Measurements from ENCODE around the gene APOO.

Gene APOO

DNA sequence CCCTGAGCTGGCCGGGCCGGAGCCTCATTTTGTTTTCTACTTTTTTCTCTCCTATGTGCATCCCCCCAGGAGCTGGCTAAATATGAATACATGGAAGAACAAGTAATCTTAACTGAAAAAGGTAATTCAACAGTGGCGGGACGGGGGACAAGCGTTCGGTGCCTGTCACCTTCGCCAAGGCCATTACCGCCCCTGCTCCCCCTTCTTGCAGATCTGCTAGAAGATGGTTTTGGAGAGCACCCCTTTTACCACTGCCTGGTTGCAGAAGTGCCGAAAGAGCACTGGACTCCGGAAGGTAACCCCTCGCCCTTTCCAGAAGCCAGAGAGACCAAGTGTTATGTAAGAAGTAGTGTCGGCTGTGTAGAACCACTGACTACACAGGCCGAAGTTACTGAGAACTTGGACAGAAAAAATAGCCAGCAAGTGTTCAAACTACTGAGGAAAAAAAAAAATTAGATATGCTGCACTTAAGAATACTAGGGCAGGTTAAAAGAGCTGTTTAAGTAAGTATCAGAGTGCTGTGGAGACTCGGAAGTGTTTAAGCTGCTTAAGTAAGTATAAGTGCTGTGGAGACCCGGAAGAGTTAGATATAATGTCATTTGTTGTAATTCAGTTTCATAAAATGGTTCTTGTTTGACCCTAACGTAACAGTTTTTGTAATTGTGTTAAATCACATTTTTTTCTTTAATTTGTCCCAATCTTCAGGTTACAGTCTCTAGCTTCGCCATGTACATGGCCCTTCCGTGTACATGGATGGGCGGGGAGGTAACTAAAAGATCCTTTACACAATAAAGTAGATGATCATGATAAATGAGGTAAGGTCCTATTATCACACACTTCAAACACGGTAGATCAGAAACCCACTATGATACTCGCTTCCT, 123.9 kb downstream of the APOO start:
- TF ChIP-seq, protein P1, sequence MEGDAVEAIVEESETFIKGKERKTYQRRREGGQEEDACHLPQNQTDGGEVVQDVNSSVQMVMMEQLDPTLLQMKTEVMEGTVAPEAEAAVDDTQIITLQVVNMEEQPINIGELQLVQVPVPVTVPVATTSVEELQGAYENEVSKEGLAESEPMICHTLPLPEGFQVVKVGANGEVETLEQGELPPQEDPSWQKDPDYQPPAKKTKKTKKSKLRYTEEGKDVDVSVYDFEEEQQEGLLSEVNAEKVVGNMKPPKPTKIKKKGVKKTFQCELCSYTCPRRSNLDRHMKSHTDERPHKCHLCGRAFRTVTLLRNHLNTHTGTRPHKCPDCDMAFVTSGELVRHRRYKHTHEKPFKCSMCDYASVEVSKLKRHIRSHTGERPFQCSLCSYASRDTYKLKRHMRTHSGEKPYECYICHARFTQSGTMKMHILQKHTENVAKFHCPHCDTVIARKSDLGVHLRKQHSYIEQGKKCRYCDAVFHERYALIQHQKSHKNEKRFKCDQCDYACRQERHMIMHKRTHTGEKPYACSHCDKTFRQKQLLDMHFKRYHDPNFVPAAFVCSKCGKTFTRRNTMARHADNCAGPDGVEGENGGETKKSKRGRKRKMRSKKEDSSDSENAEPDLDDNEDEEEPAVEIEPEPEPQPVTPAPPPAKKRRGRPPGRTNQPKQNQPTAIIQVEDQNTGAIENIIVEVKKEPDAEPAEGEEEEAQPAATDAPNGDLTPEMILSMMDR (IDR thresholded peaks at IDR 0.05; ENCODE audit: control insufficient read depth, extremely low read depth, insufficient read depth): no peak
- H3K4me3 ChIP-seq (ENCODE audit: low read depth, low read length): peak overlapping the region; percentile 78
- no peak for DNase-seq (ENCODE audit: low read depth)
